Esophagus squamous epithelium (tissue), 5 donors: Measurements from ENCODE around the gene MYOZ2. TPM values are rescaled to one million over a fixed set of nuclear protein-coding genes. Genes with fewer than 3 reads are reported as not detected.

Experiments used
- DNase-seq: peaks from one replicate; lab custom pipeline; 2025; lab: John Stamatoyannopoulos, UW
- H3K27ac ChIP-seq, 4 donors: fragments of 200-600 bp; sonication (generic); one replicate each; pipeline ENCODE4 v1.5.1; 2016 to 2019; ENCODE audit warnings: mild to moderate bottlenecking in 1 of 4
- H3K27me3 ChIP-seq, 4 donors: fragments of 200-600 bp; sonication (generic); 1 replicate in 3 of 4; 2 replicates in 1 of 4; pipeline versions ENCODE4 v1.5.1 to v1.6.0; 2017 to 2021; ENCODE audit warnings: antibody characterized with exemption in 1 of 4
- H3K36me3 ChIP-seq, 3 donors: fragments of 200-600 bp; sonication (generic); one replicate each; pipeline ENCODE4 v1.5.1; 2016 to 2019
- H3K4me1 ChIP-seq, 3 donors: fragments of 200-600 bp; sonication (generic); one replicate each; pipeline ENCODE4 v1.5.1; 2017 to 2019
- H3K4me3 ChIP-seq, 4 donors: fragments of 200-600 bp; sonication (generic); 1 replicate in 3 of 4; 2 replicates in 1 of 4; pipeline ENCODE4 v1.5.1; 2016 to 2019; ENCODE audit warnings: mild to moderate bottlenecking in 2 of 4, moderate library complexity in 1 of 4
- H3K9me3 ChIP-seq, 3 donors: fragments of 200-600 bp; sonication (generic); one replicate each; pipeline ENCODE4 v1.5.1; 2016 to 2019
- CTCF ChIP-seq, 6 experiments: fragments of 450-650 bp in 4 of 6; fragments of 200-600 bp in 2 of 6; sonication (generic) in 2 of 6; IDR thresholded peaks; one replicate each; pipeline ENCODE4 v1.5.1; 2016 to 2019; ENCODE audit warnings: antibody characterized with exemption in 6 of 6, mild to moderate bottlenecking in 4 of 6, moderate library complexity in 4 of 6
- POLR2A ChIP-seq, 4 donors: fragments of 450-650 bp; IDR thresholded peaks; one replicate each; pipeline ENCODE4 v1.6.1; 2017; ENCODE audit warnings: antibody characterized with exemption in 4 of 4, mild to moderate bottlenecking in 4 of 4, moderate library complexity in 3 of 4
- WGBS, 2 donors: methylation state at CpG; one replicate each; pipeline ENCODE4 v1.1.5; 2018; 5-methylcytosine and 5-hydroxymethylcytosine counted together
- intact Hi-C: fragments of 100-400 bp; cut with DNase I; formaldehyde crosslinking; loops from one replicate; pipeline ENCODE4 v1.15.0; 2022
- total RNA-seq, 4 donors: library from RNA; depleted of rRNA; stranded (reverse); fragments of >200 nt; gene quantifications; one replicate each; pipeline ENCODE4 v1.1.0, GENCODE V29; 2016
- donor health status: DM: yes; HTN: yes; CAD: no.

The MYOZ2 gene
- total RNA-seq, 4 donors from 2014 or later = not detected

- Histone ChIP-seq H3K9me3 (no peaks in the 10 kb centered on the region), H3K27ac (peak overlapping the region in 2 of 4 donors; percentile 56 to 79), H3K4me1 (peaks cover 0 to 27% (median 0%) of the 10 kb centered on the region in 3 donors), H3K36me3 (no peaks in the 10 kb centered on the region), H3K4me3 (no peak overlapping the region), H3K27me3 (no peaks in the 10 kb centered on the region)
- DNase-seq = no peak
- intact Hi-C loops = no loop called here
- TF ChIP-seq POLR2A (IDR thresholded peaks at IDR 0.05) (no peak), CTCF (IDR thresholded peaks at IDR 0.05) (no peak)
- 72 to 87% methylated on average over 2 of the region's 2 CpGs for whole genome bisulfite sequencing, 2 donors
Measured at GRCh38 chr4:119190354-119190753, 54.7 kb downstream of the MYOZ2 start.

- Histone ChIP-seq H3K27me3 (no peaks in the 10 kb centered on the region), H3K9me3 (no peaks in the 10 kb centered on the region), H3K4me3 (no peak overlapping the region), H3K36me3 (no peaks in the 10 kb centered on the region), H3K4me1 (peaks cover 0 to 27% (median 0%) of the 10 kb centered on the region in 3 donors), H3K27ac (no peak overlapping the region)
- DNase-seq = no peak
- no peak for TF ChIP-seq POLR2A (IDR thresholded peaks at IDR 0.05)
- TF ChIP-seq CTCF (IDR thresholded peaks at IDR 0.05) = no peak
- 90 to 93% methylated on average over 3 of the region's 3 CpGs for WGBS, 2 donors
- intact Hi-C loops = no loop called here
Measured at GRCh38 chr4:119191505-119191904, 55.9 kb downstream of the MYOZ2 start.

GRCh38 chr4:119197772-119198212 is 62.2 kb downstream of the MYOZ2 start:
- DNase-seq = no peak
- H3K27me3 ChIP-seq = no peaks in the 10 kb centered on the region
- H3K27ac ChIP-seq = no peak overlapping the region
- H3K36me3 ChIP-seq = no peaks in the 10 kb centered on the region
- intact Hi-C loops = no loop called here
- H3K4me1 ChIP-seq = no peaks in the 10 kb centered on the region
- H3K9me3 ChIP-seq = no peaks in the 10 kb centered on the region
- no peak overlapping the region for H3K4me3 ChIP-seq
- 85 to 92% methylated on average over 4 to 7 of the region's 11 CpGs for WGBS, 2 donors
- TF ChIP-seq POLR2A (IDR thresholded peaks at IDR 0.05) (no peak), CTCF (IDR thresholded peaks at IDR 0.05) (no peak)

- 77 to 79% methylated on average over 4 of the region's 4 CpGs for WGBS, 2 donors
- DNase-seq = no peak
Measured at GRCh38 chr4:119204916-119205315, 69.3 kb downstream of the MYOZ2 start.

GRCh38 chr4:119205690-119206089 is 70.1 kb downstream of the MYOZ2 start:
- Histone ChIP-seq H3K27me3 (no peaks in the 10 kb centered on the region), H3K4me1 (peaks cover 3 to 10% (median 7%) of the 10 kb centered on the region in 3 donors), H3K9me3 (no peaks in the 10 kb centered on the region), H3K27ac (peak overlapping the region in 2 of 4 donors; percentile 36 to 67), H3K4me3 (no peak overlapping the region), H3K36me3 (no peaks in the 10 kb centered on the region)
- TF ChIP-seq CTCF (IDR thresholded peaks at IDR 0.05) (no peak), POLR2A (IDR thresholded peaks at IDR 0.05) (no peak)
- intact Hi-C loops = no loop called here
- no peak for DNase-seq

More at GRCh38 chr4:119204916-119205315, 69.3 kb downstream of the MYOZ2 start:
- H3K4me3 ChIP-seq = no peak overlapping the region
- intact Hi-C loops = no loop called here
- no peaks in the 10 kb centered on the region for H3K9me3 ChIP-seq
- H3K36me3 ChIP-seq = no peaks in the 10 kb centered on the region
- TF ChIP-seq CTCF (IDR thresholded peaks at IDR 0.05) = no peak
- no peak for TF ChIP-seq POLR2A (IDR thresholded peaks at IDR 0.05)
- peak overlapping the region in 2 of 4 donors; percentile 36 to 67 for H3K27ac ChIP-seq
- H3K27me3 ChIP-seq = no peaks in the 10 kb centered on the region
- peaks cover 3 to 9% (median 7%) of the 10 kb centered on the region in 3 donors for H3K4me1 ChIP-seq
